ENCODE measurements around the gene ROCK2.

DNA sequence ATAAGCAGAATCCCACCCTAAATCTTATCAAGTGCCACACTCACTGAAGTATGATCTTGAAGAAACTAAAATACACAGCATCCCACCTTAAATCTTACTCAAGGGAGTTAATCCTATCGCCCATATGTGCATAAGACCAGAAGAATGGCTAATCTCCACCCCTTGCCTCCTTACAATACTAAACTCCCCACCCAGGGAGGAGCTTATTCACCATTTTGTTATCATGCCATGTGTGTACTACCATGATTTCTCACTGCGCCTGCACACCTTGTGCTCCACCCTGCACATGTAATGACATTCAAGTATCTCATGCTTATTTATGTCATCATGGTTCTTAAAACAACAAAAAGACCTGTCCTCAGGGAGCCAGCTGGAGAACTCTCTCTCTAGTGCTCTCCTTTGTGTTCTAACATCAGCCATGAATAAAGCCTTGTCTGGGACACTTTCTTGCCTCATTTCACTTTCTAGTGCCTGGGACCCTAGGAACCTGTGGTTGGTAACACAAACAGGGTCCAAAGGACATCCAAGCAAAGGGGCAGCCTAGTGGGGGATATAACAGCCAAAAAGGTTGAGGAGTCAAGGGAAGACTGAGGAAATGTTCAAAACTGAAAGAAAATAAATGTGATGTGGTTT lies 101.8 kb downstream of the ROCK2 start:
- TF ChIP-seq, protein P1, sequence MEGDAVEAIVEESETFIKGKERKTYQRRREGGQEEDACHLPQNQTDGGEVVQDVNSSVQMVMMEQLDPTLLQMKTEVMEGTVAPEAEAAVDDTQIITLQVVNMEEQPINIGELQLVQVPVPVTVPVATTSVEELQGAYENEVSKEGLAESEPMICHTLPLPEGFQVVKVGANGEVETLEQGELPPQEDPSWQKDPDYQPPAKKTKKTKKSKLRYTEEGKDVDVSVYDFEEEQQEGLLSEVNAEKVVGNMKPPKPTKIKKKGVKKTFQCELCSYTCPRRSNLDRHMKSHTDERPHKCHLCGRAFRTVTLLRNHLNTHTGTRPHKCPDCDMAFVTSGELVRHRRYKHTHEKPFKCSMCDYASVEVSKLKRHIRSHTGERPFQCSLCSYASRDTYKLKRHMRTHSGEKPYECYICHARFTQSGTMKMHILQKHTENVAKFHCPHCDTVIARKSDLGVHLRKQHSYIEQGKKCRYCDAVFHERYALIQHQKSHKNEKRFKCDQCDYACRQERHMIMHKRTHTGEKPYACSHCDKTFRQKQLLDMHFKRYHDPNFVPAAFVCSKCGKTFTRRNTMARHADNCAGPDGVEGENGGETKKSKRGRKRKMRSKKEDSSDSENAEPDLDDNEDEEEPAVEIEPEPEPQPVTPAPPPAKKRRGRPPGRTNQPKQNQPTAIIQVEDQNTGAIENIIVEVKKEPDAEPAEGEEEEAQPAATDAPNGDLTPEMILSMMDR (IDR thresholded peaks at IDR 0.05; ENCODE audit: poor library complexity), result no peak
- TF ChIP-seq EZH2 (IDR thresholded peaks at IDR 0.05; ENCODE audit: borderline replicate concordance), result no peak
- no peak for TF ChIP-seq EZH2phosphoT487 (IDR thresholded peaks at IDR 0.05; ENCODE audit: low read depth, severe bottlenecking, unreplicated experiment)
